GM12801 (cell line): Measurements from ENCODE around the gene SYNE1.

Source experiments
- CTCF ChIP-seq: IDR thresholded peaks from one replicate; pipeline ENCODE4 v1.5.1; 2011; ENCODE audit warnings: control low read depth; ENCODE audit not compliant: insufficient read length; ENCODE audit errors: extremely low read depth

Gene SYNE1

GRCh38 chr6:152605941-152606340, 31.2 kb downstream of the SYNE1 start:
- TF ChIP-seq CTCF, result no peak

GRCh38 chr6:152605342-152605741, 31.8 kb downstream of the SYNE1 start:
- no peak for TF ChIP-seq CTCF

GRCh38 chr6:152603911-152604310, 33.3 kb downstream of the SYNE1 start:
- TF ChIP-seq CTCF, result no peak

DNA sequence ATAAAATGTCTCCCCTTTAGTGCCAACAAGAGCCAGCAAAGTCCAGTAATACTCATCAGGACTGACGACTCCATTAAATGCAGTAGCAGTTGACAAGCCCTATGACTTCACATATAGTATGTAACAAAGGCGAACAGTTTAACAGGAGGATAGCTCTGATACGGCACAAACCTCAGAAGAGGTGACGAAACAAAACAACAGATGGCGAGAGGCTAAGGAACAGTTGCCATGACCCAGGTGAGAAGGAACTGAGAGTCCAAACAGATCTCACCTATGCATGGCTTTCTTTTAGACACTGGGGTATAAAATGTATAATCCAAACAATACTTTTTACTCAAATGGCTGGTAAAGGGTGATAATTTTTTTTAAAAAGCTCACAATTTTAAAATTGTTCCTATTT, 37.1 kb downstream of the SYNE1 start:
- TF ChIP-seq CTCF, result no peak

- no peak for TF ChIP-seq CTCF
Observed at GRCh38 chr6:152598901-152599537, 38.1 kb downstream of the SYNE1 start.

- no peak for TF ChIP-seq CTCF
Observed at GRCh38 chr6:152598421-152598820, 38.7 kb downstream of the SYNE1 start.

GRCh38 chr6:152596726-152597125, 40.4 kb downstream of the SYNE1 start:
- TF ChIP-seq CTCF, result no peak
